22Rv1 (cell line): ENCODE results near the gene GAS7.

ENCODE experiments used
- ZFX ChIP-seq: fragments of 450-650 bp; IDR thresholded peaks from 2 replicates; pipeline ENCODE4 v1.6.1; 2017; ENCODE audit warnings: antibody characterized with exemption, borderline replicate concordance
- TF ChIP-seq, protein P1 (sequence below): fragments of 450-650 bp; IDR thresholded peaks from 2 replicates; pipeline ENCODE4 v1.5.1; 2017; ENCODE audit warnings: mild to moderate bottlenecking

DNA sequence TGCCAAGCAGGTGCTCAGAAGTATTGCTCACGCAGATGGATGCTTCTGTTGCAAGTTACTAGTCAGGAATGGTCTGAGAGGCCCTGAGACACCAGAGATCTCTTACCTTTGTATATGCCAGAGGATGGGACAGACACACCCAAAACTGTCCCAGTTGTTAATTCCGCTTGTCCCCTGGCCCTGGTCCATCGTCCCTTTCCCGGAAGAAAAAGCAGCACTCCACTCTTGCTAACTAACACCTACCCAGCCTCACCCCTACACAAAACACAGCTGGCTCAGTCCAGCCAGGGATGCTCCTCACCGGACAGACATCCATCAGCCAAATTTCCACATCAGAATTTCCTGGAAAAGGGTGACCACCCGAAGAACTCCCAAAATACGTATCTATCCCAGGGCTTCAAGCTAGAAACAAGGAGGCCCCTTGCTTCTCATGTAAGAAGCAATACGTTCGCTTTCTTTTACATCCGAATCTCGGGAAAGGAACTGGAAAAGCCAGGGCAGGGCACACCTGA is 2.0 kb downstream of the GAS7 start:
- TF ChIP-seq, protein P1, sequence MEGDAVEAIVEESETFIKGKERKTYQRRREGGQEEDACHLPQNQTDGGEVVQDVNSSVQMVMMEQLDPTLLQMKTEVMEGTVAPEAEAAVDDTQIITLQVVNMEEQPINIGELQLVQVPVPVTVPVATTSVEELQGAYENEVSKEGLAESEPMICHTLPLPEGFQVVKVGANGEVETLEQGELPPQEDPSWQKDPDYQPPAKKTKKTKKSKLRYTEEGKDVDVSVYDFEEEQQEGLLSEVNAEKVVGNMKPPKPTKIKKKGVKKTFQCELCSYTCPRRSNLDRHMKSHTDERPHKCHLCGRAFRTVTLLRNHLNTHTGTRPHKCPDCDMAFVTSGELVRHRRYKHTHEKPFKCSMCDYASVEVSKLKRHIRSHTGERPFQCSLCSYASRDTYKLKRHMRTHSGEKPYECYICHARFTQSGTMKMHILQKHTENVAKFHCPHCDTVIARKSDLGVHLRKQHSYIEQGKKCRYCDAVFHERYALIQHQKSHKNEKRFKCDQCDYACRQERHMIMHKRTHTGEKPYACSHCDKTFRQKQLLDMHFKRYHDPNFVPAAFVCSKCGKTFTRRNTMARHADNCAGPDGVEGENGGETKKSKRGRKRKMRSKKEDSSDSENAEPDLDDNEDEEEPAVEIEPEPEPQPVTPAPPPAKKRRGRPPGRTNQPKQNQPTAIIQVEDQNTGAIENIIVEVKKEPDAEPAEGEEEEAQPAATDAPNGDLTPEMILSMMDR = no peak
- no peak for TF ChIP-seq ZFX
